ENCODE data around the gene CYP3A7.
"Not testable (repeated sequence)": the region's sequence is repeated elsewhere in the genome, so short reads cannot be mapped to it uniquely, and the experiment has no call there.

DNA sequence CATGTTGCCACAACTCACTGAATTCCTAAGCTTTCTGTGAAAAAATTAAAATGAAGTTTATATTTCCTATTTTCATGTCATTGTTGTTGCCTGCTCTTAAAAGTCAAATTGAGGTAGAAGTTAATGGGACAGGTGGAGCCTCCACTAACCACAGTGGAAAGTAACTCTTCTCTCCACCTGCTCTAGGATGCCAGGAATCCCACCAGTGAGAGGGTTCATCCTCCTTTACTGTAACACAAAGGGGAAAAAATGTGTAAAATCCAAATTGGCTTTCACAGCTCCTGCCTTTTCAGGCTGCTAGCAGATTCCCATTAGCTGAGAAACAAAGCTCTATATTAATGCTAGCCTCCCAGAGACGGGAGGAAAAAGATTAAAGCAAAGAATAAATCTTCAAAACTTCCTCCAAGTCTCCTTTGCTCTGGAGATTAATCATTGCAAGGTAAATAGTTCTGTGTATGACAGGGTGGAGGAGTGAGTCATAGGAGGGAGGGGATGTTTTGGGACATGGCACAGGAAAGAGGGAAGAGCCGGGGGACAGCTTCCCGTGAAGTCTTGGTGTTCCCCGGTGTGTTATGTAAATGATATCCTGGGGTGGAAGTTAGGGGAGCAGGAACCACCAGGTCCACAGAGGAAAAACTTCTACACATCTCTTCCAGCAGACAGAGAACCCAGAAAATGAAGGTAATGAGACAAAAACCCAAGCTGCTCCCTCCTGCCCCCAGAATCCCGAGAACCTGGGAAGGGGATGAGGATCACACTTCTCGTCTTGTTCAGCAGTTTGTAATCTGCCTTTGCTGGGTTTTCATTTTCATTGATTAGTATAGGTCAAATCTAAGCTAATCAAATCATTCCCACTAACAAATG lies 35.9 kb downstream of the CYP3A7 start:
- TF ChIP-seq, protein P1, sequence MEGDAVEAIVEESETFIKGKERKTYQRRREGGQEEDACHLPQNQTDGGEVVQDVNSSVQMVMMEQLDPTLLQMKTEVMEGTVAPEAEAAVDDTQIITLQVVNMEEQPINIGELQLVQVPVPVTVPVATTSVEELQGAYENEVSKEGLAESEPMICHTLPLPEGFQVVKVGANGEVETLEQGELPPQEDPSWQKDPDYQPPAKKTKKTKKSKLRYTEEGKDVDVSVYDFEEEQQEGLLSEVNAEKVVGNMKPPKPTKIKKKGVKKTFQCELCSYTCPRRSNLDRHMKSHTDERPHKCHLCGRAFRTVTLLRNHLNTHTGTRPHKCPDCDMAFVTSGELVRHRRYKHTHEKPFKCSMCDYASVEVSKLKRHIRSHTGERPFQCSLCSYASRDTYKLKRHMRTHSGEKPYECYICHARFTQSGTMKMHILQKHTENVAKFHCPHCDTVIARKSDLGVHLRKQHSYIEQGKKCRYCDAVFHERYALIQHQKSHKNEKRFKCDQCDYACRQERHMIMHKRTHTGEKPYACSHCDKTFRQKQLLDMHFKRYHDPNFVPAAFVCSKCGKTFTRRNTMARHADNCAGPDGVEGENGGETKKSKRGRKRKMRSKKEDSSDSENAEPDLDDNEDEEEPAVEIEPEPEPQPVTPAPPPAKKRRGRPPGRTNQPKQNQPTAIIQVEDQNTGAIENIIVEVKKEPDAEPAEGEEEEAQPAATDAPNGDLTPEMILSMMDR (IDR thresholded peaks at IDR 0.05), result not testable (repeated sequence)
- TF ChIP-seq POLR2A (IDR thresholded peaks at IDR 0.05), result not testable (repeated sequence)

All from prostate gland (tissue), 2 donors.